HG03354 (cell line): ENCODE measurements around the gene CSNK1D.

Experiments
- ATAC-seq: cut with Tn5 transposase; IDR thresholded peaks from one replicate; pipeline ENCODE4 v1.9.1; 2021; ENCODE audit warnings: mild to moderate bottlenecking; ENCODE audit not compliant: unreplicated experiment, poor library complexity, severe bottlenecking

The CSNK1D gene

GRCh38 chr17:82273327-82274133 is at the start of gene CSNK1D:
CSNK1D (minus strand) TSS chr17:82273700; CDS start chr17:82273381, 319 bp downstream.
- peak; percentile 84 for ATAC-seq

- ATAC-seq: no peak
Observed at GRCh38 chr17:82322526-82323453, 49.3 kb upstream of the CSNK1D start.

DNA sequence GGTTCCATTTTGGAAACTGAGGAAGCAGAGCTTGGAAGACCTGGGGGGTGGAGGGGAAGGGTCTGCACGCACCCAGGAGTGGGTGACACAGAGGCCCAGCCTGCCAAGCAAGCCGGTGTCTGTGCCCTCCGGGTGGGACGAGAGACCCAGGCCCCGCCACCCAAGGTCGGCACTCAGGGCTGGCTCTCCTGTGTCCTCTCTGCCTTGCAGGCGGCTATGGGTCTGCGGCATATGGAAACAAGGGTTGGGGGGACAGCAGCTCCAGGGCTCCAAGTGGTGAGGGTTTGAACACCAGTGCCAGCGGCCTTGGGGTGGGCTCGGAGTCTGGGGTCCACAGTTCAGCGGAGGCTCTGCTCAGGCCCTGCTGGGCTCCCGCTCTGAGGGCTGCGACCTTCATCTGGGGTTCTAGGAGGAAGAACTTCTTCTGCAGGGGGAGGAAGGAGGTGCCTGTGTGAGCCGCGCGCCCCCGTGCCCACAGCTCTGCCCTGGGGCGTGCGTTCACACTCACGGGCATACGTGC is 48.5 kb upstream of the CSNK1D start:
- ATAC-seq: no peak

GRCh38 chr17:82320956-82321927 is 47.7 kb upstream of the CSNK1D start:
- no peak for ATAC-seq

DNA sequence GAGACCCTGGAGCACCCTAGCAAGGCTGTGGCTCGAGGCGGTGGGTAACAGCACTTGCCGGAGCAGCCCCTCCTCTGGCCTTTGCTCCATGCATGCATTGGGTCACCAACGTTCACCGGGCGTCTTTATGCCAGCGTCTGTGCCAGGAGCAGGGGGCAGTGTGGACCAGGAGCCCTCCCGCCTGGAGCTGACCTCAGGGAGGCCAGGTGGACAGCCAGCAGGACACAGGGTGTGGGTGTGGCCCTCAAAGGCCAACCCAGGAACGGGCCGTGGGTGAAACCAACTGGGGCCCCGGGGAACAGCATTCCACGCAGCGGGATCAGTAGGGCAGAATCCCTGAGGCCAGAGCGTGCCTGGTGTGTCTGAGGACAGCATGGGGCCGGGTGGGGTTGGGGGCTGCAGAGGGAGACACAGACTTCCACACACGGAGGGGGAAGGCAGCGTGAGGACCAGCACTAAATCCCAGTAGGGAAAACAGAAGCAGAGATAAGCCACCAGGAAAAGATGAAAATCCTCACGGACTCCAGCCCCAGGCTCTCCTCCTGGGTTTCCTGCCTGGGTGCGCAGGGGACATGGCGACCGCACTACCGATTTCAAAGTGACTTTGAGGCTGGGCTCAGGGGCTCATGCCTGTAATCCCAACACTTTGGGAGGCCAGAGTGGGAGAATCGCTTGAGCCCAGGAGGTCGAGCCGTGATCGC is 46.8 kb upstream of the CSNK1D start:
- ATAC-seq: no peak

DNA sequence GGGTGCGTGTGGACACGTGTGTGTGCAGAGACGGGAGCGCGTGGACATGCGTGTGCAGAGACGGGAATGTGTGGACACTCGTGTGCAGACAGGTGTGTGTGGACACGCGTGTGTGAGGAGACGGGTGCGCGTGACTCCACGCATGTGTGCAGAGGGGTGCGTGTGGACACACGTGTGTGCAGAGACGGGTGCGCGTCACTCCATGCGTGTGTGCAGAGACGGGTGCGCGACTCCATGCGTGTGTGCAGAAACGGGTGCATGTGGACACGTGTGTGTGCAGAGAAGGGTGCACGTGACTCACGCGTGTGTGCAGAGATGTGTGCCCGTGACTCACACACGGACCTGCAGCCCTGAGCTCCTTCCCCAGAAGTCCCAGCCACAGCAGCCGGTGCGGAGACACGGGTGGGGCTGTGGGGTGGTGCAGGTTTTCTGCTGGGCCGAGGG is 46.1 kb upstream of the CSNK1D start:
- no peak for ATAC-seq

- ATAC-seq: no peak
Observed at GRCh38 chr17:82318772-82319606, 45.5 kb upstream of the CSNK1D start.

DNA sequence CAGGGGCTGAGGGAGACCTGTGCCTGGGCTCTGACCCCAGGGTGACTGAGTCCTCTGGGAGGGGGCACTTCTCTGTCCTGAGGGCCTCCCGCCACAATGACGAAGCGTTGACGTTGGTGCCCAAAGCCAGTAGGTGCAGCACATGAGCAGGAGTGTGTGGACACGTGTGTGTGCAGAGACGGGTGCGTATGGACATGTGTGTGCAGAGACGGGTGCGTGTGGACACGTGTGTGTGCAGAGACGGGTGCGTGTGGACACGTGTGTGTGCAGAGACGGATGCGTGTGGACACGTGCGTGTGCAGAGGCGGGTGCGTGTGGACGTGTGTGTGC is 44.6 kb upstream of the CSNK1D start:
- no peak for ATAC-seq

- ATAC-seq: no peak
Observed at GRCh38 chr17:82317394-82318168, 44.1 kb upstream of the CSNK1D start, which contains the start of gene CD7. CD7 (minus strand) TSS chr17:82317608; CDS start chr17:82317495, 113 bp downstream.

DNA sequence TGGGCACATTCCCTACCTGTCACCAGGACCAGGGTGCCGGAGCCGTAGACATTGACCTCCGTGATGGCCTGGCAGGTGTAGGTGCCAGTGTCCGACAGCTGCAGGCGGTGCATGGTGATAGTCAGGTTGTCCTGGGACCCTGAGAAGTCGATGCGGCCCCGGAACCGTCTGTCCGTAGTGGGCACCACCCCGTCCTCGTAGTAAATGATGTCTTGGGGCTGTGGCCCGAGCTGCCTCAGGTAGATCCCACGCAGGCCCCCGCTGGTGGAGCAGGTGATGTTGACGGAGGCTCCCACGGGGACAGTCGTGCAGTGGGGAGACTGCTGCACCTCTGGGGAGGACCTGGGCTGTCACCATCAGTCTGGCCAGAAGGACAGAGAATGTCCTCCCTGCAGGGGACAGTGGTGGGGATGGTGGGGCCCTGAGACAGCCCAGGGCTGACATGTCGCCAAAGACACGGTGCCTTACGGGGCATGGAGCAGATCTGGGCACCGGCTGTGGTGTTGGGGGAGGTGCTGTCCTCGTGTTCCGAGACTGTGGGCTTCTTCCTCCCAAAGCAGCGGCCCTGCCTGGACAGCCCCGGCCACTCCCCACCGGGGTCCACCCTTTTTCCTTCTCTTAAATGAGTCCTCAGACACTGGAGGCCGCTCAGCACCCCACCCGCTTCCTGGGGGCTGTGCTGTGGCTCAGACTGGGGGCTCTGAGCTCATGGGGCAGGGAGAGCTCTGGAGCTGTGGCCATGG is 43.3 kb upstream of the CSNK1D start:
- no peak for ATAC-seq

DNA sequence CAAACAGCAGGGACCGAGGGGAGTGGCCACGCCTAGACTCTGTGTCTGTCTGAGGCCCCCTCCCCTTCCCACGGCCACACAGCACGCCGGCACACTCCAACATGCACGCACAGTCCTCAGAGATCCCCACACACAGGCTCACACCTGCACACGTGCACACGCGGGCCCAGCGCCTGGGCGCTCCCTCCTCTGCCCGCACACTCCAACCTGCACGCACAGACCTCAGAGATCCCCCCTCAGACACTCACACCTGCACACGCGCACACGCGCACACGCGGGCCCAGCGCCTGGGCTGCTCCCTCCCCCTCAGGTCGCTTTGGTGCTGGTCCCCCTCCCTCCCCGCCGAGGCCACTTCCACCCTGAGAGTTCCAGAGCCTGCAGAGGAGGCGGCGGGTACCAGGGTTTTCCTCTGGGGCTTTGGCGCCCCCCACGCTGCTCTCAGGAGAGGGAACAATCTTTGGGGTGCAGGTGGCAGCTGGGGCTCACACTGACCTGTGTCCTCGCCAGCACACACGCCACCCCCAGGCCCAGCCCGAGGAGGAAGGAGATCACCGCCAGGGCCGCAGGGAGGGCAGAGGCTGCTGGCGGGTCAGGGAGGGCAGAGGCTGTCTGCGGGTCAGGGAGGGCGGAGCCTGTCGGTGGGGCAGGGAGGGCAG is 42.3 kb upstream of the CSNK1D start:
- ATAC-seq: no peak

- ATAC-seq: no peak
Observed at GRCh38 chr17:82314727-82315605, 41.5 kb upstream of the CSNK1D start.

DNA sequence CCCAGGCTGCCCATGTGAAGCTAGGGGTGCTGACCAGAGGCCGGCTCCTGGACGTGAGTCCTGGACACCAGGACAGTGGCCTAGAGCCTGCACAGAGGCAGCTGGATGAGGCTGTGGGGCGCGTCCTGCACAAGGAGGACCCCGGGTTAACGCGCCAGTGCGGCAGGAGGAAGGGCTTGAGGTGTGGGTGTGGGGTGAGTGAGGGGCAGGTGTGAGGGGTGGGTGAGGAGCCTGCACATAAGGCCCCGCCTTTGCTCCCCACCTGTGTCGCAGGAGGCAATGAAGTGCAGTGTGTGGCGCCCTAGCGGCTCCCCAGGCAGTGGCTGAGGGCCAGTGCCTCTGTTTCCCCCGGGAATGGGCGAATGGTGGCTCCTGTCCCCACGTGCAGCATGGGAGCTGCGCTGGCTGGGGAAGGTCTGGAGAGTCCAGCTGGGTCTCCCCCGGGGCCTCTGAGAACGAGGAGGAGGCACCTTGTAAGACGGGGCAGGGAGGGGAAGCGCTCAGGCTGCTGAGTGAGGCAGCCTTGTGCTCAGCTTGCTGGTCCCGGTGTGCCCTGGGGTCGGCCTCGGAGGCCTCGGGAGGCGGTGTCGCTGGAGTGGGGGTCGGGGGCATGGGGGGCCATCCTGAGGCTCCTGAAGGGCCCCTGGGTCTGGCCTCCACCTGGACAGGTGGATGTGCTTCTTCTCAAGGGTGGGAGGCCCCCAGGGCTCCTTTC is 40.7 kb upstream of the CSNK1D start:
- ATAC-seq: no peak

GRCh38 chr17:82313195-82314011 is 39.9 kb upstream of the CSNK1D start:
- ATAC-seq: no peak
